Epithelial cell of prostate (primary cell): Measurements from ENCODE around the gene NCL.

Experiments
- DNase-seq: peaks from one replicate; pipeline ENCODE4 v3.0.0-alpha.2; 2011; ENCODE audit warnings: low read depth, low spot score
- H3K27ac ChIP-seq: fragments of 450-650 bp; 2 replicates; pipeline ENCODE4 v1.5.1; 2017; ENCODE audit warnings: mild to moderate bottlenecking

Gene NCL

GRCh38 chr2:231463698-231464575 lies at the start of gene NCL:
TSS of gene NCL (minus strand) at chr2:231464484. CDS start at chr2:231464353, 131 bp downstream.
- H3K27ac ChIP-seq: peak within 1 kb of the TSS; percentile 93
- peak; percentile 90 for DNase-seq

GRCh38 chr2:231513746-231514224 lies 49.5 kb upstream of the NCL start:
- DNase-seq: no peak
- H3K27ac ChIP-seq: peak overlapping the region; percentile 28

GRCh38 chr2:231512222-231512621 lies 47.9 kb upstream of the NCL start:
- no peak overlapping the region for H3K27ac ChIP-seq
- DNase-seq: no peak

GRCh38 chr2:231503766-231504165 lies 39.5 kb upstream of the NCL start:
- no peak for DNase-seq
- H3K27ac ChIP-seq: no peak overlapping the region

GRCh38 chr2:231502596-231502995 lies 38.3 kb upstream of the NCL start:
- DNase-seq: no peak
- no peak overlapping the region for H3K27ac ChIP-seq

GRCh38 chr2:231497651-231498050 lies 33.4 kb upstream of the NCL start:
- H3K27ac ChIP-seq: no peak overlapping the region
- no peak for DNase-seq

GRCh38 chr2:231494669-231495068 lies 30.4 kb upstream of the NCL start:
- no peak overlapping the region for H3K27ac ChIP-seq
- DNase-seq: no peak

- H3K27ac ChIP-seq: no peak overlapping the region
- DNase-seq: no peak
Observed at GRCh38 chr2:231490801-231491200, 26.5 kb upstream of the NCL start.

- DNase-seq: no peak
Observed at GRCh38 chr2:231489990-231490389, 25.7 kb upstream of the NCL start.

GRCh38 chr2:231488331-231488730 lies 24.0 kb upstream of the NCL start:
- H3K27ac ChIP-seq: no peak overlapping the region
- DNase-seq: no peak

More at GRCh38 chr2:231489990-231490389, 25.7 kb upstream of the NCL start:
- no peak overlapping the region for H3K27ac ChIP-seq

GRCh38 chr2:231486851-231487596 lies 22.7 kb upstream of the NCL start:
- no peak for DNase-seq
- no peak overlapping the region for H3K27ac ChIP-seq

- DNase-seq: no peak
Observed at GRCh38 chr2:231483398-231484329, 19.4 kb upstream of the NCL start.

GRCh38 chr2:231482806-231483391 lies 18.6 kb upstream of the NCL start:
- no peak for DNase-seq
- no peak overlapping the region for H3K27ac ChIP-seq

More at GRCh38 chr2:231483398-231484329, 19.4 kb upstream of the NCL start:
- H3K27ac ChIP-seq: no peak overlapping the region

- DNase-seq: no peak
- H3K27ac ChIP-seq: no peak overlapping the region
Observed at GRCh38 chr2:231480781-231481180, 16.5 kb upstream of the NCL start.

- no peak for DNase-seq
- H3K27ac ChIP-seq: no peak overlapping the region
Observed at GRCh38 chr2:231479455-231479854, 15.2 kb upstream of the NCL start.

GRCh38 chr2:231476920-231477319 lies 12.6 kb upstream of the NCL start:
- H3K27ac ChIP-seq: no peak overlapping the region

GRCh38 chr2:231475965-231476364 lies 11.7 kb upstream of the NCL start:
- no peak for DNase-seq
- H3K27ac ChIP-seq: no peak overlapping the region

More at GRCh38 chr2:231476920-231477319, 12.6 kb upstream of the NCL start:
- DNase-seq: no peak

- DNase-seq: no peak
- H3K27ac ChIP-seq: no peak overlapping the region
Observed at GRCh38 chr2:231472816-231473215, 8.5 kb upstream of the NCL start.

- DNase-seq: no peak
- no peak overlapping the region for H3K27ac ChIP-seq
Observed at GRCh38 chr2:231470246-231470900, 6.1 kb upstream of the NCL start.
